ENCODE measurements around the gene FCN2.

FCN2 gene

GRCh38 chr9:134869554-134870300, 10.9 kb upstream of the FCN2 start:
- no peak for DNase-seq

GRCh38 chr9:134870301-134870694, 10.3 kb upstream of the FCN2 start:
- DNase-seq = no peak

- DNase-seq = no peak
Measured at GRCh38 chr9:134870746-134871662, 9.6 kb upstream of the FCN2 start.

GRCh38 chr9:134871697-134872340, 8.8 kb upstream of the FCN2 start:
- DNase-seq = no peak

- no peak for DNase-seq
Measured at GRCh38 chr9:134872482-134873231, 8.0 kb upstream of the FCN2 start.

- DNase-seq = peak; percentile 55 to 77 (median 68)
Measured at GRCh38 chr9:134875371-134875770, 5.2 kb upstream of the FCN2 start.

- no peak for DNase-seq
Measured at GRCh38 chr9:134877541-134877940, 3.1 kb upstream of the FCN2 start.

GRCh38 chr9:134879664-134880483, 736 bp upstream of the FCN2 start:
- DNase-seq = no peak

- no peak for DNase-seq
Measured at GRCh38 chr9:134881313-134881670, 682 bp downstream of the FCN2 start.

GRCh38 chr9:134882204-134882785, 1.7 kb downstream of the FCN2 start:
- DNase-seq = no peak

- no peak for DNase-seq
Measured at GRCh38 chr9:134883040-134883782, 2.6 kb downstream of the FCN2 start.

GRCh38 chr9:134884492-134884891, 3.9 kb downstream of the FCN2 start:
- DNase-seq = no peak

GRCh38 chr9:134885001-134885678, 4.5 kb downstream of the FCN2 start:
- DNase-seq = no peak

- no peak for DNase-seq
Measured at GRCh38 chr9:134885679-134886412, 5.2 kb downstream of the FCN2 start.

- DNase-seq = no peak
Measured at GRCh38 chr9:134886413-134886913, 5.9 kb downstream of the FCN2 start.

- no peak for DNase-seq
Measured at GRCh38 chr9:134887219-134887618, 6.6 kb downstream of the FCN2 start.

GRCh38 chr9:134887686-134888602, 7.3 kb downstream of the FCN2 start:
- DNase-seq = peak; percentile 46 to 57 (median 55)

GRCh38 chr9:134888603-134889190, 8.1 kb downstream of the FCN2 start:
- no peak for DNase-seq
